ENCODE results near the gene PLXDC2. TPM values are rescaled to one million over a fixed set of nuclear protein-coding genes. Genes with fewer than 3 reads are reported as not detected.

The PLXDC2 gene
- total and polyA plus RNA-seq, 2 experiments from 2014 or later: 13.5 to 19.4 TPM

GRCh38 chr10:19911886-19912285 lies 95.7 kb downstream of the PLXDC2 start:
- no peak for ATAC-seq
- Histone ChIP-seq H3K79me2 (replicated peaks; ENCODE audit: insufficient read depth) (peaks cover 32% of the 10 kb centered on the region; the same call in 1 of the 2 replicates), H3K4me1 (ENCODE audit: insufficient read depth) (peaks cover 10% of the 10 kb centered on the region), H3K4me2 (no peak overlapping the region), H4K20me1 (replicated peaks; ENCODE audit: insufficient read depth) (no peaks in the 10 kb centered on the region), H2AFZ (no peak overlapping the region), H3K9me2 (ENCODE audit: insufficient read depth) (no peaks in the 10 kb centered on the region), H3K27ac (ENCODE audit: low read depth) (no peak overlapping the region), H3K4me3 (no peak overlapping the region), H3K27me3 (ENCODE audit: insufficient read depth) (no peaks in the 10 kb centered on the region), H3K36me3 (ENCODE audit: insufficient read depth) (no peaks in the 10 kb centered on the region), H3F3A (replicated peaks; ENCODE audit: low read depth) (no peaks in the 10 kb centered on the region)
- DNase-seq (ENCODE audit: low spot score): no peak
- Mint-ChIP-seq H3K4me3 (no peak overlapping the region), H3K9me3 (no peaks in the 10 kb centered on the region), H3K36me3 (ENCODE audit: low read depth) (peaks cover 8% of the 10 kb centered on the region; the same call in 1 of the 3 replicates), H3K27me3 (ENCODE audit: insufficient read depth, low read depth, poor library complexity) (peaks cover 3% of the 10 kb centered on the region), H3K4me1 (peaks cover 32% of the 10 kb centered on the region), H3K27ac (no peak overlapping the region; the same call in 1 of the 2 replicates)
- TF ChIP-seq, protein P1, sequence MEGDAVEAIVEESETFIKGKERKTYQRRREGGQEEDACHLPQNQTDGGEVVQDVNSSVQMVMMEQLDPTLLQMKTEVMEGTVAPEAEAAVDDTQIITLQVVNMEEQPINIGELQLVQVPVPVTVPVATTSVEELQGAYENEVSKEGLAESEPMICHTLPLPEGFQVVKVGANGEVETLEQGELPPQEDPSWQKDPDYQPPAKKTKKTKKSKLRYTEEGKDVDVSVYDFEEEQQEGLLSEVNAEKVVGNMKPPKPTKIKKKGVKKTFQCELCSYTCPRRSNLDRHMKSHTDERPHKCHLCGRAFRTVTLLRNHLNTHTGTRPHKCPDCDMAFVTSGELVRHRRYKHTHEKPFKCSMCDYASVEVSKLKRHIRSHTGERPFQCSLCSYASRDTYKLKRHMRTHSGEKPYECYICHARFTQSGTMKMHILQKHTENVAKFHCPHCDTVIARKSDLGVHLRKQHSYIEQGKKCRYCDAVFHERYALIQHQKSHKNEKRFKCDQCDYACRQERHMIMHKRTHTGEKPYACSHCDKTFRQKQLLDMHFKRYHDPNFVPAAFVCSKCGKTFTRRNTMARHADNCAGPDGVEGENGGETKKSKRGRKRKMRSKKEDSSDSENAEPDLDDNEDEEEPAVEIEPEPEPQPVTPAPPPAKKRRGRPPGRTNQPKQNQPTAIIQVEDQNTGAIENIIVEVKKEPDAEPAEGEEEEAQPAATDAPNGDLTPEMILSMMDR (conservative IDR thresholded peaks at IDR 0.05; ENCODE audit: low read depth in 2 of 2): no peak
- TF ChIP-seq JUNB (IDR thresholded peaks at IDR 0.05; ENCODE audit: unreplicated experiment): no peak
- TF ChIP-seq STAT1 (IDR thresholded peaks at IDR 0.05; ENCODE audit: unreplicated experiment): no peak
- no peak for TF ChIP-seq ETS1 (IDR thresholded peaks at IDR 0.05)
- TF ChIP-seq ZNF114 (CRISPR knock-in tag; IDR thresholded peaks at IDR 0.05): no peak
- no peak for TF ChIP-seq EZH2phosphoT487 (IDR thresholded peaks at IDR 0.05; ENCODE audit: unreplicated experiment)
- TF ChIP-seq, protein P2, sequence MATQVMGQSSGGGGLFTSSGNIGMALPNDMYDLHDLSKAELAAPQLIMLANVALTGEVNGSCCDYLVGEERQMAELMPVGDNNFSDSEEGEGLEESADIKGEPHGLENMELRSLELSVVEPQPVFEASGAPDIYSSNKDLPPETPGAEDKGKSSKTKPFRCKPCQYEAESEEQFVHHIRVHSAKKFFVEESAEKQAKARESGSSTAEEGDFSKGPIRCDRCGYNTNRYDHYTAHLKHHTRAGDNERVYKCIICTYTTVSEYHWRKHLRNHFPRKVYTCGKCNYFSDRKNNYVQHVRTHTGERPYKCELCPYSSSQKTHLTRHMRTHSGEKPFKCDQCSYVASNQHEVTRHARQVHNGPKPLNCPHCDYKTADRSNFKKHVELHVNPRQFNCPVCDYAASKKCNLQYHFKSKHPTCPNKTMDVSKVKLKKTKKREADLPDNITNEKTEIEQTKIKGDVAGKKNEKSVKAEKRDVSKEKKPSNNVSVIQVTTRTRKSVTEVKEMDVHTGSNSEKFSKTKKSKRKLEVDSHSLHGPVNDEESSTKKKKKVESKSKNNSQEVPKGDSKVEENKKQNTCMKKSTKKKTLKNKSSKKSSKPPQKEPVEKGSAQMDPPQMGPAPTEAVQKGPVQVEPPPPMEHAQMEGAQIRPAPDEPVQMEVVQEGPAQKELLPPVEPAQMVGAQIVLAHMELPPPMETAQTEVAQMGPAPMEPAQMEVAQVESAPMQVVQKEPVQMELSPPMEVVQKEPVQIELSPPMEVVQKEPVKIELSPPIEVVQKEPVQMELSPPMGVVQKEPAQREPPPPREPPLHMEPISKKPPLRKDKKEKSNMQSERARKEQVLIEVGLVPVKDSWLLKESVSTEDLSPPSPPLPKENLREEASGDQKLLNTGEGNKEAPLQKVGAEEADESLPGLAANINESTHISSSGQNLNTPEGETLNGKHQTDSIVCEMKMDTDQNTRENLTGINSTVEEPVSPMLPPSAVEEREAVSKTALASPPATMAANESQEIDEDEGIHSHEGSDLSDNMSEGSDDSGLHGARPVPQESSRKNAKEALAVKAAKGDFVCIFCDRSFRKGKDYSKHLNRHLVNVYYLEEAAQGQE (IDR thresholded peaks at IDR 0.05; ENCODE audit: unreplicated experiment): no peak
- TF ChIP-seq, protein P3, sequence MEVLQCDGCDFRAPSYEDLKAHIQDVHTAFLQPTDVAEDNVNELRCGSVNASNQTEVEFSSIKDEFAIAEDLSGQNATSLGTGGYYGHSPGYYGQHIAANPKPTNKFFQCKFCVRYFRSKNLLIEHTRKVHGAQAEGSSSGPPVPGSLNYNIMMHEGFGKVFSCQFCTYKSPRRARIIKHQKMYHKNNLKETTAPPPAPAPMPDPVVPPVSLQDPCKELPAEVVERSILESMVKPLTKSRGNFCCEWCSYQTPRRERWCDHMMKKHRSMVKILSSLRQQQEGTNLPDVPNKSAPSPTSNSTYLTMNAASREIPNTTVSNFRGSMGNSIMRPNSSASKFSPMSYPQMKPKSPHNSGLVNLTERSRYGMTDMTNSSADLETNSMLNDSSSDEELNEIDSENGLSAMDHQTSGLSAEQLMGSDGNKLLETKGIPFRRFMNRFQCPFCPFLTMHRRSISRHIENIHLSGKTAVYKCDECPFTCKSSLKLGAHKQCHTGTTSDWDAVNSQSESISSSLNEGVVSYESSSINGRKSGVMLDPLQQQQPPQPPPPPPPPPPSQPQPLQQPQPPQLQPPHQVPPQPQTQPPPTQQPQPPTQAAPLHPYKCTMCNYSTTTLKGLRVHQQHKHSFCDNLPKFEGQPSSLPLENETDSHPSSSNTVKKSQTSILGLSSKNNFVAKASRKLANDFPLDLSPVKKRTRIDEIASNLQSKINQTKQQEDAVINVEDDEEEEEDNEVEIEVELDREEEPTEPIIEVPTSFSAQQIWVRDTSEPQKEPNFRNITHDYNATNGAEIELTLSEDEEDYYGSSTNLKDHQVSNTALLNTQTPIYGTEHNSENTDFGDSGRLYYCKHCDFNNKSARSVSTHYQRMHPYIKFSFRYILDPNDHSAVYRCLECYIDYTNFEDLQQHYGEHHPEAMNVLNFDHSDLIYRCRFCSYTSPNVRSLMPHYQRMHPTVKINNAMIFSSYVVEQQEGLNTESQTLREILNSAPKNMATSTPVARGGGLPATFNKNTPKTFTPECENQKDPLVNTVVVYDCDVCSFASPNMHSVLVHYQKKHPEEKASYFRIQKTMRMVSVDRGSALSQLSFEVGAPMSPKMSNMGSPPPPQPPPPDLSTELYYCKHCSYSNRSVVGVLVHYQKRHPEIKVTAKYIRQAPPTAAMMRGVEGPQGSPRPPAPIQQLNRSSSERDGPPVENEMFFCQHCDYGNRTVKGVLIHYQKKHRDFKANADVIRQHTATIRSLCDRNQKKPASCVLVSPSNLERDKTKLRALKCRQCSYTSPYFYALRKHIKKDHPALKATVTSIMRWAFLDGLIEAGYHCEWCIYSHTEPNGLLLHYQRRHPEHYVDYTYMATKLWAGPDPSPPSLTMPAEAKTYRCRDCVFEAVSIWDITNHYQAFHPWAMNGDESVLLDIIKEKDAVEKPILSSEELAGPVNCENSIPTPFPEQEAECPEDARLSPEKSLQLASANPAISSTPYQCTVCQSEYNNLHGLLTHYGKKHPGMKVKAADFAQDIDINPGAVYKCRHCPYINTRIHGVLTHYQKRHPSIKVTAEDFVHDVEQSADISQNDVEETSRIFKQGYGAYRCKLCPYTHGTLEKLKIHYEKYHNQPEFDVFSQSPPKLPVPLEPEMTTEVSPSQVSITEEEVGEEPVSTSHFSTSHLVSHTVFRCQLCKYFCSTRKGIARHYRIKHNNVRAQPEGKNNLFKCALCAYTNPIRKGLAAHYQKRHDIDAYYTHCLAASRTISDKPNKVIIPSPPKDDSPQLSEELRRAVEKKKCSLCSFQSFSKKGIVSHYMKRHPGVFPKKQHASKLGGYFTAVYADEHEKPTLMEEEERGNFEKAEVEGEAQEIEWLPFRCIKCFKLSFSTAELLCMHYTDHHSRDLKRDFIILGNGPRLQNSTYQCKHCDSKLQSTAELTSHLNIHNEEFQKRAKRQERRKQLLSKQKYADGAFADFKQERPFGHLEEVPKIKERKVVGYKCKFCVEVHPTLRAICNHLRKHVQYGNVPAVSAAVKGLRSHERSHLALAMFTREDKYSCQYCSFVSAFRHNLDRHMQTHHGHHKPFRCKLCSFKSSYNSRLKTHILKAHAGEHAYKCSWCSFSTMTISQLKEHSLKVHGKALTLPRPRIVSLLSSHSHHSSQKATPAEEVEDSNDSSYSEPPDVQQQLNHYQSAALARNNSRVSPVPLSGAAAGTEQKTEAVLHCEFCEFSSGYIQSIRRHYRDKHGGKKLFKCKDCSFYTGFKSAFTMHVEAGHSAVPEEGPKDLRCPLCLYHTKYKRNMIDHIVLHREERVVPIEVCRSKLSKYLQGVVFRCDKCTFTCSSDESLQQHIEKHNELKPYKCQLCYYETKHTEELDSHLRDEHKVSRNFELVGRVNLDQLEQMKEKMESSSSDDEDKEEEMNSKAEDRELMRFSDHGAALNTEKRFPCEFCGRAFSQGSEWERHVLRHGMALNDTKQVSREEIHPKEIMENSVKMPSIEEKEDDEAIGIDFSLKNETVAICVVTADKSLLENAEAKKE (CRISPR knock-in tag; IDR thresholded peaks at IDR 0.05): no peak
- TF ChIP-seq CREB1 (CRISPR knock-in tag; IDR thresholded peaks at IDR 0.05; ENCODE audit: low read depth): no peak
- no peak for TF ChIP-seq NANOG (IDR thresholded peaks at IDR 0.05; ENCODE audit: borderline replicate concordance)
